ENCODE measurements around the gene LAMA3. TPM values are rescaled to one million over a fixed set of nuclear protein-coding genes. Genes with fewer than 3 reads are reported as not detected.

Gene LAMA3
- total and polyA plus RNA-seq, 2 of the 13 experiments (the other 11 are each of a cell fraction or from before 2014, with no cell fraction given), result 0.45 to 2.2 TPM

- no peaks in the 10 kb centered on the region for H4K20me1 ChIP-seq (ENCODE audit: insufficient read depth, low read length)
- 42% methylated on average over 6 of the region's 8 CpGs for WGBS (ENCODE audit: low lambda C conversion rate)
- CTCF ChIA-PET (ENCODE audit: low intra/inter-chr PET ratio, low total read pairs), result no interaction called here
- TF ChIP-seq ZNF737 (CRISPR knock-in tag; IDR thresholded peaks at IDR 0.05; ENCODE audit: borderline replicate concordance) (no peak), PHF20 (CRISPR knock-in tag; IDR thresholded peaks at IDR 0.05) (no peak), ZNF7 (CRISPR knock-in tag; IDR thresholded peaks at IDR 0.05) (no peak), MZF1 (CRISPR knock-in tag; IDR thresholded peaks at IDR 0.05; ENCODE audit: borderline replicate concordance) (no peak), ZNF160 (CRISPR knock-in tag; IDR thresholded peaks at IDR 0.05) (no peak), ZNF282 (IDR thresholded peaks at IDR 0.05; ENCODE audit: partially characterized antibody) (no peak), ZSCAN31 (CRISPR knock-in tag; IDR thresholded peaks at IDR 0.05; ENCODE audit: low read depth) (no peak), ZNF788 (CRISPR knock-in tag; IDR thresholded peaks at IDR 0.05; ENCODE audit: borderline replicate concordance) (no peak), ZNF577 (CRISPR knock-in tag; IDR thresholded peaks at IDR 0.05; ENCODE audit: borderline replicate concordance, low read depth) (no peak)
- TF ChIP-seq, protein P1, sequence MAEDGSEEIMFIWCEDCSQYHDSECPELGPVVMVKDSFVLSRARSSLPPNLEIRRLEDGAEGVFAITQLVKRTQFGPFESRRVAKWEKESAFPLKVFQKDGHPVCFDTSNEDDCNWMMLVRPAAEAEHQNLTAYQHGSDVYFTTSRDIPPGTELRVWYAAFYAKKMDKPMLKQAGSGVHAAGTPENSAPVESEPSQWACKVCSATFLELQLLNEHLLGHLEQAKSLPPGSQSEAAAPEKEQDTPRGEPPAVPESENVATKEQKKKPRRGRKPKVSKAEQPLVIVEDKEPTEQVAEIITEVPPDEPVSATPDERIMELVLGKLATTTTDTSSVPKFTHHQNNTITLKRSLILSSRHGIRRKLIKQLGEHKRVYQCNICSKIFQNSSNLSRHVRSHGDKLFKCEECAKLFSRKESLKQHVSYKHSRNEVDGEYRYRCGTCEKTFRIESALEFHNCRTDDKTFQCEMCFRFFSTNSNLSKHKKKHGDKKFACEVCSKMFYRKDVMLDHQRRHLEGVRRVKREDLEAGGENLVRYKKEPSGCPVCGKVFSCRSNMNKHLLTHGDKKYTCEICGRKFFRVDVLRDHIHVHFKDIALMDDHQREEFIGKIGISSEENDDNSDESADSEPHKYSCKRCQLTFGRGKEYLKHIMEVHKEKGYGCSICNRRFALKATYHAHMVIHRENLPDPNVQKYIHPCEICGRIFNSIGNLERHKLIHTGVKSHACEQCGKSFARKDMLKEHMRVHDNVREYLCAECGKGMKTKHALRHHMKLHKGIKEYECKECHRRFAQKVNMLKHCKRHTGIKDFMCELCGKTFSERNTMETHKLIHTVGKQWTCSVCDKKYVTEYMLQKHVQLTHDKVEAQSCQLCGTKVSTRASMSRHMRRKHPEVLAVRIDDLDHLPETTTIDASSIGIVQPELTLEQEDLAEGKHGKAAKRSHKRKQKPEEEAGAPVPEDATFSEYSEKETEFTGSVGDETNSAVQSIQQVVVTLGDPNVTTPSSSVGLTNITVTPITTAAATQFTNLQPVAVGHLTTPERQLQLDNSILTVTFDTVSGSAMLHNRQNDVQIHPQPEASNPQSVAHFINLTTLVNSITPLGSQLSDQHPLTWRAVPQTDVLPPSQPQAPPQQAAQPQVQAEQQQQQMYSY (CRISPR knock-in tag; IDR thresholded peaks at IDR 0.05), result no peak
- TF ChIP-seq, protein P2, sequence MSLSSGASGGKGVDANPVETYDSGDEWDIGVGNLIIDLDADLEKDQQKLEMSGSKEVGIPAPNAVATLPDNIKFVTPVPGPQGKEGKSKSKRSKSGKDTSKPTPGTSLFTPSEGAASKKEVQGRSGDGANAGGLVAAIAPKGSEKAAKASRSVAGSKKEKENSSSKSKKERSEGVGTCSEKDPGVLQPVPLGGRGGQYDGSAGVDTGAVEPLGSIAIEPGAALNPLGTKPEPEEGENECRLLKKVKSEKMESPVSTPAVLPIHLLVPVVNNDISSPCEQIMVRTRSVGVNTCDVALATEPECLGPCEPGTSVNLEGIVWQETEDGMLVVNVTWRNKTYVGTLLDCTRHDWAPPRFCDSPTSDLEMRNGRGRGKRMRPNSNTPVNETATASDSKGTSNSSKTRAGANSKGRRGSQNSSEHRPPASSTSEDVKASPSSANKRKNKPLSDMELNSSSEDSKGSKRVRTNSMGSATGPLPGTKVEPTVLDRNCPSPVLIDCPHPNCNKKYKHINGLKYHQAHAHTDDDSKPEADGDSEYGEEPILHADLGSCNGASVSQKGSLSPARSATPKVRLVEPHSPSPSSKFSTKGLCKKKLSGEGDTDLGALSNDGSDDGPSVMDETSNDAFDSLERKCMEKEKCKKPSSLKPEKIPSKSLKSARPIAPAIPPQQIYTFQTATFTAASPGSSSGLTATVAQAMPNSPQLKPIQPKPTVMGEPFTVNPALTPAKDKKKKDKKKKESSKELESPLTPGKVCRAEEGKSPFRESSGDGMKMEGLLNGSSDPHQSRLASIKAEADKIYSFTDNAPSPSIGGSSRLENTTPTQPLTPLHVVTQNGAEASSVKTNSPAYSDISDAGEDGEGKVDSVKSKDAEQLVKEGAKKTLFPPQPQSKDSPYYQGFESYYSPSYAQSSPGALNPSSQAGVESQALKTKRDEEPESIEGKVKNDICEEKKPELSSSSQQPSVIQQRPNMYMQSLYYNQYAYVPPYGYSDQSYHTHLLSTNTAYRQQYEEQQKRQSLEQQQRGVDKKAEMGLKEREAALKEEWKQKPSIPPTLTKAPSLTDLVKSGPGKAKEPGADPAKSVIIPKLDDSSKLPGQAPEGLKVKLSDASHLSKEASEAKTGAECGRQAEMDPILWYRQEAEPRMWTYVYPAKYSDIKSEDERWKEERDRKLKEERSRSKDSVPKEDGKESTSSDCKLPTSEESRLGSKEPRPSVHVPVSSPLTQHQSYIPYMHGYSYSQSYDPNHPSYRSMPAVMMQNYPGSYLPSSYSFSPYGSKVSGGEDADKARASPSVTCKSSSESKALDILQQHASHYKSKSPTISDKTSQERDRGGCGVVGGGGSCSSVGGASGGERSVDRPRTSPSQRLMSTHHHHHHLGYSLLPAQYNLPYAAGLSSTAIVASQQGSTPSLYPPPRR (CRISPR knock-in tag; IDR thresholded peaks at IDR 0.05; ENCODE audit: borderline replicate concordance), result no peak
- TF ChIP-seq, protein P3, sequence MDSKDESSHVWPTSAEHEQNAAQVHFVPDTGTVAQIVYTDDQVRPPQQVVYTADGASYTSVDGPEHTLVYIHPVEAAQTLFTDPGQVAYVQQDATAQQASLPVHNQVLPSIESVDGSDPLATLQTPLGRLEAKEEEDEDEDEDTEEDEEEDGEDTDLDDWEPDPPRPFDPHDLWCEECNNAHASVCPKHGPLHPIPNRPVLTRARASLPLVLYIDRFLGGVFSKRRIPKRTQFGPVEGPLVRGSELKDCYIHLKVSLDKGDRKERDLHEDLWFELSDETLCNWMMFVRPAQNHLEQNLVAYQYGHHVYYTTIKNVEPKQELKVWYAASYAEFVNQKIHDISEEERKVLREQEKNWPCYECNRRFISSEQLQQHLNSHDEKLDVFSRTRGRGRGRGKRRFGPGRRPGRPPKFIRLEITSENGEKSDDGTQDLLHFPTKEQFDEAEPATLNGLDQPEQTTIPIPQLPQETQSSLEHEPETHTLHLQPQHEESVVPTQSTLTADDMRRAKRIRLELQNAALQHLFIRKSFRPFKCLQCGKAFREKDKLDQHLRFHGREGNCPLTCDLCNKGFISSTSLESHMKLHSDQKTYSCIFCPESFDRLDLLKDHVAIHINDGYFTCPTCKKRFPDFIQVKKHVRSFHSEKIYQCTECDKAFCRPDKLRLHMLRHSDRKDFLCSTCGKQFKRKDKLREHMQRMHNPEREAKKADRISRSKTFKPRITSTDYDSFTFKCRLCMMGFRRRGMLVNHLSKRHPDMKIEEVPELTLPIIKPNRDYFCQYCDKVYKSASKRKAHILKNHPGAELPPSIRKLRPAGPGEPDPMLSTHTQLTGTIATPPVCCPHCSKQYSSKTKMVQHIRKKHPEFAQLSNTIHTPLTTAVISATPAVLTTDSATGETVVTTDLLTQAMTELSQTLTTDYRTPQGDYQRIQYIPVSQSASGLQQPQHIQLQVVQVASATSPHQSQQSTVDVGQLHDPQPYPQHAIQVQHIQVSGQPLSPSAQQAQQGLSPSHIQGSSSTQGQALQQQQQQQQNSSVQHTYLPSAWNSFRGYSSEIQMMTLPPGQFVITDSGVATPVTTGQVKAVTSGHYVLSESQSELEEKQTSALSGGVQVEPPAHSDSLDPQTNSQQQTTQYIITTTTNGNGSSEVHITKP (CRISPR knock-in tag; IDR thresholded peaks at IDR 0.05; ENCODE audit: low read depth), result no peak
- no peak overlapping the region for H3K27ac ChIP-seq (ENCODE audit: extremely low read length, insufficient read depth, low read length)
- POLR2A ChIA-PET, result no interaction called here
- H3K79me2 ChIP-seq (ENCODE audit: insufficient read depth, low read length), result no peaks in the 10 kb centered on the region
- ATAC-seq, result peak; percentile 63
- in situ Hi-C loops (cut with HindIII; ENCODE audit: extremely low pct_ligation_motif_present, low pct_unique_long_range_greater_than_20kb), result no loop called here
- FAIRE-seq, result no peak
- no peaks in the 10 kb centered on the region for H3K9me3 ChIP-seq (ENCODE audit: low read length)
- no peak overlapping the region for H2AFZ ChIP-seq (ENCODE audit: low read length)
- H3K4me2 ChIP-seq (ENCODE audit: low read depth, low read length), result no peak overlapping the region
- no TSS peak for BruUV-seq (replicated peaks)
- no peak overlapping the region for H3K4me3 ChIP-seq (replicated peaks in 1 of 3; ENCODE audit: insufficient read depth in 1 of 3, low read depth in 2 of 3, low read length in 3 of 3)
- DNase-seq (ENCODE audit: low spot score), result no peak
- H3K36me3 ChIP-seq (replicated peaks in 1 of 2; ENCODE audit: control insufficient read depth in 1 of 2, insufficient read depth in 2 of 2, low read length in 2 of 2), result no peaks in the 10 kb centered on the region
- peaks cover 0 to 7% of the 10 kb centered on the region in 2 experiments; a peak in 2 of 5 replicates for H3K27me3 ChIP-seq (ENCODE audit: control insufficient read depth in 1 of 2, insufficient read depth in 2 of 2, low read length in 2 of 2)
- intact Hi-C loops (cut with micrococcal nuclease; ENCODE audit: unreplicated experiment), result no loop called here
- H3K4me1 ChIP-seq (ENCODE audit: insufficient read depth, low read length), result peaks cover 20% of the 10 kb centered on the region
- H3K9ac ChIP-seq (ENCODE audit: insufficient read depth, low read depth, low read length), result no peak overlapping the region
These were observed 292.2 kb downstream of the LAMA3 start for GRCh38 chr18:23981369-23981980.
